Duodenal mucosa (tissue), 2 donors: Measurements from ENCODE around the gene IQCK.
A peak's percentile ranks its signal among the peaks of the same experiment; 100 is the strongest.

Experiments
- H3K27ac ChIP-seq: one replicate; pipeline ENCODE4 v1.7.0; 2013; ENCODE audit warnings: low read depth, low read length
- H3K27me3 ChIP-seq, 2 donors: one replicate each; pipeline ENCODE4 v1.7.0; 2013; ENCODE audit warnings: low read length in 2 of 2, control low read depth in 1 of 2; ENCODE audit not compliant: insufficient read depth in 2 of 2, control insufficient read depth in 1 of 2
- H3K36me3 ChIP-seq, 2 donors: one replicate each; pipeline ENCODE4 v1.7.0; 2013; ENCODE audit warnings: low read length in 2 of 2, control low read depth in 1 of 2; ENCODE audit not compliant: insufficient read depth in 2 of 2, control insufficient read depth in 1 of 2
- H3K4me1 ChIP-seq, 2 donors: one replicate each; pipeline ENCODE4 v1.7.0; 2013; ENCODE audit warnings: low read length in 2 of 2, control low read depth in 1 of 2; ENCODE audit not compliant: insufficient read depth in 2 of 2, control insufficient read depth in 1 of 2
- H3K4me3 ChIP-seq, 2 donors: one replicate each; pipeline ENCODE4 v1.7.0; 2013; ENCODE audit warnings: low read length in 2 of 2, low read depth in 1 of 2
- H3K9ac ChIP-seq, 2 donors: one replicate each; pipeline ENCODE4 v1.7.0; 2013; ENCODE audit warnings: low read length in 2 of 2, low read depth in 1 of 2
- H3K9me3 ChIP-seq, 2 donors: one replicate each; pipeline ENCODE4 v1.7.0; 2013; ENCODE audit warnings: low read length in 2 of 2, control low read depth in 1 of 2; ENCODE audit not compliant: control insufficient read depth in 1 of 2

Gene IQCK

GRCh38 chr16:19886073-19886941 is 168.2 kb downstream of the IQCK start:
- H3K9ac ChIP-seq, result peak overlapping the region in 1 of 2 donors; percentile 41
- no peaks in the 10 kb centered on the region for H3K9me3 ChIP-seq
- peaks cover 4 to 11% of the 10 kb centered on the region in 2 donors for H3K27me3 ChIP-seq
- H3K4me1 ChIP-seq, result peaks cover 16 to 18% of the 10 kb centered on the region in 2 donors
- no peaks in the 10 kb centered on the region for H3K36me3 ChIP-seq
- H3K27ac ChIP-seq, result no peak overlapping the region
- H3K4me3 ChIP-seq, result peak overlapping the region; percentile 66 to 79

GRCh38 chr16:19888834-19889233 is 170.8 kb downstream of the IQCK start:
- peaks cover 4 to 11% of the 10 kb centered on the region in 2 donors for H3K27me3 ChIP-seq
- no peaks in the 10 kb centered on the region for H3K36me3 ChIP-seq
- no peaks in the 10 kb centered on the region for H3K9me3 ChIP-seq
- H3K4me3 ChIP-seq, result no peak overlapping the region
- no peak overlapping the region for H3K27ac ChIP-seq
- H3K9ac ChIP-seq, result no peak overlapping the region
- H3K4me1 ChIP-seq, result peaks cover 12 to 16% of the 10 kb centered on the region in 2 donors

- H3K27ac ChIP-seq, result no peak overlapping the region
- no peaks in the 10 kb centered on the region for H3K36me3 ChIP-seq
- peaks cover 2 to 4% of the 10 kb centered on the region in 2 donors for H3K27me3 ChIP-seq
- H3K4me1 ChIP-seq, result peaks cover 3 to 6% of the 10 kb centered on the region in 2 donors
- H3K9ac ChIP-seq, result no peak overlapping the region
- H3K4me3 ChIP-seq, result no peak overlapping the region
- no peaks in the 10 kb centered on the region for H3K9me3 ChIP-seq
These were observed 172.8 kb downstream of the IQCK start for GRCh38 chr16:19890901-19891300.

GRCh38 chr16:19892902-19893301 is 174.8 kb downstream of the IQCK start:
- no peaks in the 10 kb centered on the region for H3K9me3 ChIP-seq

GRCh38 chr16:19894586-19894985 is 176.5 kb downstream of the IQCK start:
- H3K36me3 ChIP-seq, result no peaks in the 10 kb centered on the region
- no peak overlapping the region for H3K27ac ChIP-seq
- no peak overlapping the region for H3K9ac ChIP-seq
- H3K4me1 ChIP-seq, result no peaks in the 10 kb centered on the region
- H3K27me3 ChIP-seq, result peaks cover 0 to 4% of the 10 kb centered on the region in 2 donors
- H3K4me3 ChIP-seq, result no peak overlapping the region
- H3K9me3 ChIP-seq, result no peaks in the 10 kb centered on the region

More at GRCh38 chr16:19892902-19893301, 174.8 kb downstream of the IQCK start:
- Histone ChIP-seq H3K27me3 (peaks cover 0 to 4% of the 10 kb centered on the region in 2 donors), H3K4me3 (no peak overlapping the region), H3K9ac (no peak overlapping the region), H3K36me3 (no peaks in the 10 kb centered on the region), H3K27ac (no peak overlapping the region), H3K4me1 (no peaks in the 10 kb centered on the region)

DNA sequence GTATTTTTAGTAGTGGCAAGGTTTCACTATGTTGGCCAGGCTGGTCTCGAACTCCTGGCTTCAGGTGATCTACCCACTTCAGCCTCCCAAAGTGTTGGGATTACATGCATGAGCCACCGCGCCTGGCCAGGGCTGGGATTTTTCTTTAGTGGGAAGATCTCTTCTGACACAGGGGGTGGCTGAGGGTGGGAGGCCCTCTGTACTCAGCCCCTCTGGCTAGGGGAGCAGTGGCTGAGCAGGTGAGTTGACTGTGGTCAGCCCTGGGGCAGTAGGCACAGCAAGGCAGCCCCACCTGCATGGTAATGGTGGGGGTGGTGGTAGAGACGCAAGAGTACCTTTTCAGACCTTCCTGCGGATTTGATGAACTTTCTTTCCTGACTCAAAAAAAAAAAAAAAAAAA is 178.9 kb downstream of the IQCK start:
- H3K9me3 ChIP-seq, result no peaks in the 10 kb centered on the region

DNA sequence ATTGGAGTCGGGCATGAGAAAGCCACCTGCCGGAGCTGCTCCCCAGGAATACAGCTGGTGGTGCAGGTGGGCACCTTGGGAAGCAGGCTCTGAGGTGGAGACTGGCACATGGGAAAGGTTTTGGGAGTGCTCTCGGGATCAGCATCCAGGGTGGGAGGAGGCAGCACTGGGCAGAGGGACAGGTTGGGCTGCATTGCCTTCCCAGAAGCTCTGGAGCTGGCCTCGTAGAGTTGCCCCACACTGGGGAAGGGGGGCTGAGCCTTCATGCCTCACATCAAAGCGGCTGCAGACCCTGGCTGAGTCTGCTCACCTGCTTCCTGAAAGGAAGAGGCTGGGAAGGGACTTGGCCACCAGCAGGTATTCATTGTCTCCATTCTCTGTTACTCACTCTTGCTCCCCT is 180.1 kb downstream of the IQCK start:
- H3K9ac ChIP-seq, result no peak overlapping the region
- no peaks in the 10 kb centered on the region for H3K27me3 ChIP-seq
- H3K4me1 ChIP-seq, result no peaks in the 10 kb centered on the region
- H3K9me3 ChIP-seq, result no peaks in the 10 kb centered on the region
- no peaks in the 10 kb centered on the region for H3K36me3 ChIP-seq
- no peak overlapping the region for H3K4me3 ChIP-seq
- no peak overlapping the region for H3K27ac ChIP-seq

More for the DNA sequence above, 178.9 kb downstream of the IQCK start:
- no peaks in the 10 kb centered on the region for H3K36me3 ChIP-seq
- no peak overlapping the region for H3K4me3 ChIP-seq
- peaks cover 0 to 4% of the 10 kb centered on the region in 2 donors for H3K27me3 ChIP-seq
- no peak overlapping the region for H3K9ac ChIP-seq
- H3K4me1 ChIP-seq, result no peaks in the 10 kb centered on the region
- no peak overlapping the region for H3K27ac ChIP-seq

DNA sequence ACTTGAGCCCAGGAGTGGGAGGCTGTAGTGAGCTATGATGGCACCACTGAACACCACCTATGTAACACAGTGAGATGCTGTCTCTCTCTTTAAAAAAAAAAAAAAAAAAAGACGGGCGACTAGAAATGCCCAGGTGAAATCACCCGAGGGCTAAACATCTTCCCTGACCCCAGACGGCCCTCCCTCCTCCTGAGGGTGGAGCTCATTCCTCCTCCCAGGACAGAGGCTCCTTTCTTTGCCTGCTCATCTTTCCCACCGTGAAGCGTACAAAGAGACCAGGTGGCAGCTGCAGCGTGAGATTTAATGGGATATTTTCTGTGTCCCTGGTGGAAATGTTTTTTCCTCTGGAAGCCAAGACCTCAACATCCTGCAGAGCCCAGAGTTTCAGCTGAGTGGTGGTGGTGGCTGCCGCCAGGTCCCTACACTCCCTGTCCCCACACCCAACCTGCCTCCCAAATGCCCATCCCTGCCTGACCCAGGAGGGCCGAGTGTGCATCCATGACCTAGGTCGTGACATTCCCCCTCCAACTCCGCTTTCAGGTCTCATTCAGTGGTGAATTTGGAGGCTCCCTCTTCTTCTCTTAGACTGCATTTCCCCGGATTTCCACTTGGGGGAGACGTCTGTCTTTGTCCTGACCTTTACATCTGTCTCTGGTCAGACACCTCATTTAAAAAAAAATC is 181.0 kb downstream of the IQCK start:
- Histone ChIP-seq H3K27ac (no peak overlapping the region), H3K36me3 (no peaks in the 10 kb centered on the region), H3K4me3 (no peak overlapping the region), H3K9ac (no peak overlapping the region), H3K9me3 (no peaks in the 10 kb centered on the region), H3K4me1 (no peaks in the 10 kb centered on the region), H3K27me3 (no peaks in the 10 kb centered on the region)

GRCh38 chr16:19899605-19899955 is 181.5 kb downstream of the IQCK start:
- H3K4me3 ChIP-seq, result no peak overlapping the region
- no peak overlapping the region for H3K9ac ChIP-seq
- H3K9me3 ChIP-seq, result no peaks in the 10 kb centered on the region
- H3K27ac ChIP-seq, result no peak overlapping the region
- H3K27me3 ChIP-seq, result no peaks in the 10 kb centered on the region
- no peaks in the 10 kb centered on the region for H3K36me3 ChIP-seq
- H3K4me1 ChIP-seq, result no peaks in the 10 kb centered on the region

GRCh38 chr16:19901164-19901563 is 183.1 kb downstream of the IQCK start:
- no peaks in the 10 kb centered on the region for H3K9me3 ChIP-seq
- H3K9ac ChIP-seq, result no peak overlapping the region
- no peak overlapping the region for H3K27ac ChIP-seq

More at GRCh38 chr16:19901164-19901563, 183.1 kb downstream of the IQCK start:
- Histone ChIP-seq H3K4me1 (no peaks in the 10 kb centered on the region), H3K36me3 (no peaks in the 10 kb centered on the region), H3K27me3 (no peaks in the 10 kb centered on the region), H3K4me3 (no peak overlapping the region)
